Left ventricle myocardium superior (tissue), 1 donor: Measurements from ENCODE around the gene GTSF1L. TPM values are rescaled to one million over a fixed set of nuclear protein-coding genes. Genes with fewer than 3 reads are reported as not detected.

Experiments
- ATAC-seq: fragments of 200-7000 bp; cut with Tn5 transposase; one replicate; pipeline ENCODE4 v1.9.1; 2020; ENCODE audit warnings: mild to moderate bottlenecking, moderate library complexity
- DNase-seq: peaks from one replicate; pipeline ENCODE4 v3.0.0-alpha.2; 2020
- intact Hi-C: fragments of 100-400 bp; cut with micrococcal nuclease; formaldehyde crosslinking; loops from one replicate; pipeline ENCODE4 v1.11.0; 2022
- total RNA-seq: library from RNA; stranded (reverse); fragmentation: NEBNext Ultra II Directional; extraction: Animal tissue kit (Norgen Biotek cat#: 25700); gene quantifications from one replicate; pipeline ENCODE4 v1.2.1, GENCODE V29; 2021
- donor health status: DM: no; HTN: yes; CAD: no; lungs with severe emphysema.

The GTSF1L gene
- total RNA-seq, 1 donor from 2014 or later: not detected

GRCh38 chr20:43682446-43682845 lies 44.4 kb downstream of the GTSF1L start:
- no peak for ATAC-seq
- no peak for DNase-seq
- intact Hi-C loops: no loop called here

- intact Hi-C loops: no loop called here
Measured at GRCh38 chr20:43681991-43682410, 44.8 kb downstream of the GTSF1L start.

GRCh38 chr20:43681468-43681942 lies 45.3 kb downstream of the GTSF1L start:
- intact Hi-C loops: no loop called here
- DNase-seq (no peak), ATAC-seq (peak; percentile 74)

More at GRCh38 chr20:43681991-43682410, 44.8 kb downstream of the GTSF1L start:
- DNase-seq (no peak), ATAC-seq (no peak)

- DNase-seq: no peak
- intact Hi-C loops: no loop called here
Measured at GRCh38 chr20:43680981-43681380, 45.8 kb downstream of the GTSF1L start.

GRCh38 chr20:43676368-43676767 lies 50.4 kb downstream of the GTSF1L start:
- no peak for DNase-seq
- intact Hi-C loops: no loop called here
- no peak for ATAC-seq

More at GRCh38 chr20:43680981-43681380, 45.8 kb downstream of the GTSF1L start:
- ATAC-seq: no peak

Other genes starting within 250 kb of the GTSF1L start
- 5.7 TPM for gene L3MBTL1, start 219.3 kb downstream of the GTSF1L start, total RNA-seq
- gene SGK2, start 168.0 kb downstream of the GTSF1L start, total RNA-seq: 0.32 TPM
- gene IFT52, start 136.1 kb downstream of the GTSF1L start, total RNA-seq: 5.2 TPM
- 0.84 TPM for gene MYBL2, start 59.9 kb downstream of the GTSF1L start, total RNA-seq
- gene TOX2, start 187.8 kb upstream of the GTSF1L start, total RNA-seq: 0.47 TPM